A549 (cell line): ENCODE results near the gene BRAT1.

Experiments
- CBX2 ChIP-seq: fragments of 200-600 bp; sonication (generic); IDR thresholded peaks from 2 replicates; pipeline ENCODE4 v1.6.1; 2016; ENCODE audit warnings: low read depth, mild to moderate bottlenecking, borderline replicate concordance
- CTCF ChIP-seq: fragments of >200 bp; sonication (Bioruptor Twin); formaldehyde crosslinking; IDR thresholded peaks from 3 replicates; pipeline ENCODE4 v1.5.1; 2016
- EP300 ChIP-seq, 2 experiments: fragments of >200 bp; sonication (Bioruptor Twin); formaldehyde crosslinking; IDR thresholded peaks; 2 replicates in 1 of 2; 3 replicates in 1 of 2; pipeline ENCODE4 v1.6.1; 2016 to 2017
- HOXB5 ChIP-seq: fragments of 250-450 bp; sonication (Bioruptor Pico); IDR thresholded peaks from 2 replicates; pipeline ENCODE4 v1.5.0; 2020; ENCODE audit warnings: mild to moderate bottlenecking, moderate library complexity
- RNF2 ChIP-seq: fragments of 200-600 bp; sonication (generic); IDR thresholded peaks from 2 replicates; pipeline ENCODE4 v1.6.1; 2016; ENCODE audit warnings: low read depth, mild to moderate bottlenecking, antibody characterized with exemption, moderate library complexity, borderline replicate concordance
- SREBF2 ChIP-seq: fragments of 450-650 bp; IDR thresholded peaks from 2 replicates; pipeline ENCODE4 v1.6.1; 2014; ENCODE audit warnings: mild to moderate bottlenecking, moderate library complexity

GRCh38 chr7:2540641-2541051 is 14.7 kb downstream of the BRAT1 start:
- TF ChIP-seq HOXB5 (CRISPR knock-in tag) (no peak), RNF2 (no peak), SREBF2 (no peak), CTCF (no peak), EP300 (IDR thresholded peaks at IDR 0.05) (no peak), CBX2 (no peak)
